BLaER1 treated with 17β-estradiol and CSF1 and Interleukin-3, amounts not matched to agents 10 nM and 100 nM (cell line): ENCODE measurements around the gene WRAP73.
"Not testable (repeated sequence)": the region's sequence is repeated elsewhere in the genome, so short reads cannot be mapped to it uniquely, and the experiment has no call there.

Source experiments
- H3K27ac ChIP-seq, 11 experiments: shearing (Covaris generic); formaldehyde crosslinking; 2 replicates each; pipeline ENCODE4 v1.8.1; 2022
- H3K27me3 ChIP-seq, 11 experiments: shearing (Covaris generic); formaldehyde crosslinking; 2 replicates each; pipeline ENCODE4 v1.8.1; 2022
- H3K36me3 ChIP-seq, 11 experiments: shearing (Covaris generic); formaldehyde crosslinking; 2 replicates each; pipeline ENCODE4 v1.8.1; 2022
- H3K4me1 ChIP-seq, 10 experiments: shearing (Covaris generic); formaldehyde crosslinking; 2 replicates each; pipeline ENCODE4 v1.8.1; 2022
- H3K4me2 ChIP-seq, 11 experiments: shearing (Covaris generic); formaldehyde crosslinking; 2 replicates each; pipeline ENCODE4 v1.8.1; 2022
- H3K4me3 ChIP-seq, 10 experiments: shearing (Covaris generic); formaldehyde crosslinking; 2 replicates each; pipeline ENCODE4 v1.8.1; 2022
- H3K9ac ChIP-seq, 11 experiments: shearing (Covaris generic); formaldehyde crosslinking; 2 replicates each; pipeline ENCODE4 v1.8.1; 2022
- H3K9me3 ChIP-seq, 11 experiments: shearing (Covaris generic); formaldehyde crosslinking; replicated peaks in 1 of 11; 2 replicates each; pipeline ENCODE4 v1.8.1; 2022
- H4K20me1 ChIP-seq, 11 experiments: shearing (Covaris generic); formaldehyde crosslinking; 2 replicates each; pipeline ENCODE4 v1.8.1; 2022
- Cebpa-rat ChIP-seq, 11 experiments: shearing (Covaris generic); IDR thresholded peaks; 2 replicates each; pipeline ENCODE4 v1.8.1; 2022

Gene WRAP73

DNA sequence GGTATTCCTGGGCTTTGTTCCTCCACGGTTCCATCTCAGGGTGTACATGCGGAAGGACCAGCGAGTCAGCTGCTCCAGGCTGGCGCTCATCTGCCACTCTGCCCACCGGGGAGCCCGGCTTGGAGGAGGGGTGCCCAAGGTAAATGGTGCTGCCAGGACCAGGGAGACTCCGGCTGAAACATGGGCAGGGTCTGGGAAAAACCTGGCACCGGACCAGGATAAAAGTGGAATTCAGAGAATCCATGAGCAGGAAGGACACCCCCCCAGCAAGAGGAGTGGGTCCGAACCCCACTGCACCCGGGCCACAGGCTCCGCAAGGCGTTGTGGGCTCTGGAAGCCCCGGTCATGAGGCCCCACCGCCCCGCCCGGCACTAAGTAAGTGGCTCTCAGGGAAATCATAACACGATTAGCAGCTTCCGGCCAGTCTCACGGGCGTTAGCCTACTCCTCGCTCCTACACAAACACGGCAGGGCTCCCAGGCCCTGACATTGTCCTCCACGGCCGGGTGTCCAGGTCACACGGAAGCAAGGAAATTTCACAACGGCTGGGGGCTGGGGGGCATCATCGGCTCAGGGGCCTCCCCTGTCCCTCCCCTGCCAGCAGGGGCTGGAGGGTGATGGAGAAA lies 59.7 kb downstream of the WRAP73 start:
- no peak for TF ChIP-seq Cebpa-rat (IDR thresholded peaks at IDR 0.05)
- Histone ChIP-seq H3K9ac (peak overlapping the region in 2 of 11 experiments; percentile 21 to 23; a peak in 2 of 22 replicates), H3K9me3 (peaks cover 0 to 15% (median 8%) of the 10 kb centered on the region in 11 experiments; a peak in 10 of 22 replicates)

GRCh38 chr1:3588395-3588794 lies 61.5 kb downstream of the WRAP73 start:
- Histone ChIP-seq H3K4me3 (no peak overlapping the region), H3K9ac (0 out of 22 replicates have a peak overlapping the region, but pooled peaks of 2 of the 11 experiments have one; percentile 10 to 24), H3K27ac (peak overlapping the region in 1 of 11 experiments; percentile 25; a peak in 2 of 22 replicates), H3K9me3 (peaks cover 0 to 32% (median 15%) of the 10 kb centered on the region in 11 experiments; a peak in 12 of 22 replicates), H3K27me3 (peaks cover 0 to 4% (median 0%) of the 10 kb centered on the region in 11 experiments; a peak in 2 of 22 replicates), H3K36me3 (peaks cover 0 to 45% (median 11%) of the 10 kb centered on the region in 11 experiments; a peak in 10 of 22 replicates), H3K4me2 (no peak overlapping the region), H4K20me1 (peaks cover 0 to 56% (median 0%) of the 10 kb centered on the region in 11 experiments; a peak in 8 of 22 replicates), H3K4me1 (peaks cover 15 to 60% (median 46%) of the 10 kb centered on the region in 10 experiments)
- no peak for TF ChIP-seq Cebpa-rat (IDR thresholded peaks at IDR 0.05)

More for the DNA sequence above, 59.7 kb downstream of the WRAP73 start:
- H4K20me1 ChIP-seq, result peaks cover 0 to 70% (median 0%) of the 10 kb centered on the region in 11 experiments; a peak in 8 of 22 replicates
- peak overlapping the region in 6 of 11 experiments; percentile 66 to 100 (median 98); a peak in 11 of 22 replicates for H3K4me2 ChIP-seq
- no peaks in the 10 kb centered on the region; a peak in 1 of 22 replicates for H3K27me3 ChIP-seq
- no peak overlapping the region for H3K4me3 ChIP-seq
- H3K4me1 ChIP-seq, result peaks cover 22 to 63% (median 50%) of the 10 kb centered on the region in 10 experiments
- H3K36me3 ChIP-seq, result peaks cover 0 to 53% (median 16%) of the 10 kb centered on the region in 11 experiments; a peak in 11 of 22 replicates
- H3K27ac ChIP-seq, result no peak overlapping the region

GRCh38 chr1:3586986-3587759 lies 62.7 kb downstream of the WRAP73 start:
- peak overlapping the region in 2 of 11 experiments; percentile 11 to 13; a peak in 1 of 22 replicates for H3K27ac ChIP-seq
- H3K4me2 ChIP-seq, result no peak overlapping the region
- peaks cover 0 to 32% (median 15%) of the 10 kb centered on the region in 11 experiments; a peak in 12 of 22 replicates for H3K9me3 ChIP-seq
- peaks cover 0 to 54% (median 0%) of the 10 kb centered on the region in 11 experiments; a peak in 8 of 22 replicates for H4K20me1 ChIP-seq
- H3K27me3 ChIP-seq, result peaks cover 0 to 4% (median 0%) of the 10 kb centered on the region in 11 experiments; a peak in 3 of 22 replicates
- H3K9ac ChIP-seq, result no peak overlapping the region
- peaks cover 0 to 40% (median 11%) of the 10 kb centered on the region in 11 experiments; a peak in 10 of 22 replicates for H3K36me3 ChIP-seq
- no peak for TF ChIP-seq Cebpa-rat (IDR thresholded peaks at IDR 0.05)
- peaks cover 10 to 58% (median 43%) of the 10 kb centered on the region in 10 experiments for H3K4me1 ChIP-seq
- H3K4me3 ChIP-seq, result no peak overlapping the region

DNA sequence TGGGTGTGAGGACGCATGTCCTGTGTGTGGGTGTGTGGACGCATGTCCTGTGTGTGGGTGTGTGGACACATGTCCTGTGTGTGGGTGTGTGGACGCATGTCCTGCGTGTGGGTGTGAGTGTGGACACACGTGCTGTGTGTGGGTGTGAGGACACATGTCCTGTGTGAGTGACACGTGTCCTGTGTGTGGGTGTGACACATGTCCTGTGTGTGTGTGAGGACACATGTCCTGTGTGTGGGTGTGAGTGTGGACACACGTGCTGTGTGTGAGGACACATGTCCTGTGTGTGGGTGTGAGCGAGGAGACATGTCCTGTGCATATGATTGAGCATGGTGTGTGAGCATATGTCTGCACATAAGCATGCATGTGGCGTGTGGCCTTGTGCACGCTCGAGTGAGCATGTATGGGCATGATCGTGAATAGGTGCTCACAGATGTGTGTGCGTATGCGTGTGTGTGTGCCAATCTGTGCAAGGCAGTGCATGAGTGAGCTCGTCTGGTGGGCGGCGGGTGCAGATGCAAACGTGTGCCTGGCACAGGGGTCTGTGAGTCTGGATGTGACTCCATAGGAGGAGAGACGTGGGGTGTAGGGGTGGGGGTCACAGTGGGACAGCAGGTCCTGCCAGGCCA lies 63.8 kb downstream of the WRAP73 start:
- H4K20me1 ChIP-seq, result peaks cover 0 to 54% (median 0%) of the 10 kb centered on the region in 11 experiments; a peak in 9 of 22 replicates
- H3K27ac ChIP-seq, result peak overlapping the region in 4 of 11 experiments; percentile 21 to 66 (median 54); a peak in 7 of 22 replicates
- no peak overlapping the region for H3K4me2 ChIP-seq
- TF ChIP-seq Cebpa-rat (IDR thresholded peaks at IDR 0.05), result no peak
- peaks cover 18 to 58% (median 43%) of the 10 kb centered on the region in 10 experiments for H3K4me1 ChIP-seq
- peaks cover 0 to 4% (median 0%) of the 10 kb centered on the region in 11 experiments; a peak in 3 of 22 replicates for H3K27me3 ChIP-seq
- H3K4me3 ChIP-seq, result no peak overlapping the region
- H3K9me3 ChIP-seq, result peaks cover 0 to 32% (median 15%) of the 10 kb centered on the region in 11 experiments; a peak in 12 of 22 replicates
- H3K36me3 ChIP-seq, result peaks cover 0 to 38% (median 11%) of the 10 kb centered on the region in 11 experiments; a peak in 10 of 22 replicates
- no peak overlapping the region for H3K9ac ChIP-seq

DNA sequence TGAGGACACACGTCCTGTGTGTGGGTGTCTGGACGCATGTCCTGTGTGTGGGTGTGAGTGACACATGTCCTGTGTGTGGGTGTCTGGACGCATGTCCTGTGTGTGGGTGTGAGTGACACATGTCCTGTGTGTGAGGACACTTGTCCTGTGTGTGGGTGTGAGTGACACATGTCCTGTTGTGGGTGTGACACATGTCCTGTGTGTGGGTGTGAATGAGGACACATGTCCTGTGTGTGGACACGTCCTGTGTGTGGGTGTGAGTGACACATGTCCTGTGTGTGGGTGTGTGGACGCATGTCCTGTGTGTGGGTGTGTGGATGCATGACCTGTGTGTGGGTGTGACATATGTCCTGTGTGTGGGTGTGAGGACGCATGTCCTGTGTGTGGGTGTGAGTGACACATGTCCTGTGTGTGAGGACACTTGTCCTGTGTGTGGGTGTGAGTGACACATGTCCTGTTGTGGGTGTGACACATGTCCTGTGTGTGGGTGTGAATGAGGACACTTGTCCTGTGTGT lies 64.5 kb downstream of the WRAP73 start:
- H3K4me3 ChIP-seq, H3K9ac ChIP-seq, H3K27me3 ChIP-seq: not testable (repeated sequence)
- Histone ChIP-seq H3K4me1 (peaks cover 22 to 59% (median 43%) of the 10 kb centered on the region in 10 experiments), H3K27ac (peak overlapping the region in 4 of 11 experiments; percentile 21 to 66 (median 54); a peak in 6 of 22 replicates), H3K36me3 (peaks cover 0 to 35% (median 11%) of the 10 kb centered on the region in 11 experiments; a peak in 10 of 22 replicates), H3K4me2 (peak overlapping the region in 4 of 11 experiments; percentile 17 to 64 (median 54); a peak in 5 of 22 replicates), H3K9me3 (peaks cover 0 to 32% (median 15%) of the 10 kb centered on the region in 11 experiments; a peak in 12 of 22 replicates), H4K20me1 (peaks cover 0 to 52% (median 0%) of the 10 kb centered on the region in 11 experiments; a peak in 9 of 22 replicates)

- Histone ChIP-seq H3K4me1 (peaks cover 25 to 59% (median 46%) of the 10 kb centered on the region in 10 experiments), H3K4me2 (peak overlapping the region in 8 of 11 experiments; percentile 17 to 64 (median 52); a peak in 15 of 22 replicates), H3K27ac (peak overlapping the region in 4 of 11 experiments; percentile 13 to 66 (median 54); a peak in 6 of 22 replicates), H3K4me3 (no peak overlapping the region), H3K9me3 (peaks cover 0 to 32% (median 15%) of the 10 kb centered on the region in 11 experiments; a peak in 12 of 22 replicates), H3K9ac (no peak overlapping the region), H3K27me3 (peaks cover 0 to 5% (median under 1%) of the 10 kb centered on the region in 11 experiments; a peak in 6 of 22 replicates), H3K36me3 (peaks cover 0 to 30% (median 11%) of the 10 kb centered on the region in 11 experiments; a peak in 10 of 22 replicates), H4K20me1 (peaks cover 0 to 50% (median 0%) of the 10 kb centered on the region in 11 experiments; a peak in 8 of 22 replicates)
- TF ChIP-seq Cebpa-rat (IDR thresholded peaks at IDR 0.05), result no peak
Observed at GRCh38 chr1:3584915-3585314, 65.0 kb downstream of the WRAP73 start.

GRCh38 chr1:3583751-3584150 lies 66.2 kb downstream of the WRAP73 start:
- Histone ChIP-seq H3K36me3 (peaks cover 0 to 26% (median 7%) of the 10 kb centered on the region in 11 experiments; a peak in 9 of 22 replicates), H3K27me3 (peaks cover 0 to 17% (median 12%) of the 10 kb centered on the region in 11 experiments; a peak in 18 of 22 replicates), H3K4me2 (peak overlapping the region in 8 of 11 experiments; percentile 17 to 64 (median 50); a peak in 8 of 22 replicates), H3K27ac (peak overlapping the region in 2 of 11 experiments; percentile 51 to 57; a peak in 5 of 22 replicates), H3K4me1 (peaks cover 36 to 63% (median 57%) of the 10 kb centered on the region in 10 experiments), H3K9me3 (peaks cover 0 to 32% (median 16%) of the 10 kb centered on the region in 11 experiments; a peak in 12 of 22 replicates), H4K20me1 (peaks cover 0 to 54% (median 0%) of the 10 kb centered on the region in 11 experiments; a peak in 8 of 22 replicates)
- not testable (repeated sequence) for H3K4me3 ChIP-seq, H3K9ac ChIP-seq
